Measurements from ENCODE around the gene HEBP2.

DNA sequence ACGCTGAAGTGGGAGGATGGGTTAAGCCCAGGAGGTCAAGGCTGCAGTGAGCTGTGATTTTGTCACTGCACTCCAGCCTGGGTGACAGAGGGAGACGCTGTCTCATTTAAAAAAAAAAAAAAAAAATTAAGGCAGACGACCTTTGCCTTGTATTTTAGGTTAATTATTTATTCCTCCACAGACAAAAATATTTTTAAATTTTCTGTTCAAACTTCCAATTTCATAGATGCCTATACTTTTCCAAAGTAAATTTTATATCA, 32.6 kb upstream of the HEBP2 start:
- TF ChIP-seq ZNF274 (IDR thresholded peaks at IDR 0.05; ENCODE audit: low read depth, low read length) (no peak), YY1 (IDR thresholded peaks at IDR 0.05; ENCODE audit: insufficient read depth, insufficient read length) (no peak), SUZ12 (IDR thresholded peaks at IDR 0.05; ENCODE audit: extremely low read depth, insufficient read depth, insufficient read length) (no peak)
